Measurements from ENCODE around the gene RTF1.

DNA sequence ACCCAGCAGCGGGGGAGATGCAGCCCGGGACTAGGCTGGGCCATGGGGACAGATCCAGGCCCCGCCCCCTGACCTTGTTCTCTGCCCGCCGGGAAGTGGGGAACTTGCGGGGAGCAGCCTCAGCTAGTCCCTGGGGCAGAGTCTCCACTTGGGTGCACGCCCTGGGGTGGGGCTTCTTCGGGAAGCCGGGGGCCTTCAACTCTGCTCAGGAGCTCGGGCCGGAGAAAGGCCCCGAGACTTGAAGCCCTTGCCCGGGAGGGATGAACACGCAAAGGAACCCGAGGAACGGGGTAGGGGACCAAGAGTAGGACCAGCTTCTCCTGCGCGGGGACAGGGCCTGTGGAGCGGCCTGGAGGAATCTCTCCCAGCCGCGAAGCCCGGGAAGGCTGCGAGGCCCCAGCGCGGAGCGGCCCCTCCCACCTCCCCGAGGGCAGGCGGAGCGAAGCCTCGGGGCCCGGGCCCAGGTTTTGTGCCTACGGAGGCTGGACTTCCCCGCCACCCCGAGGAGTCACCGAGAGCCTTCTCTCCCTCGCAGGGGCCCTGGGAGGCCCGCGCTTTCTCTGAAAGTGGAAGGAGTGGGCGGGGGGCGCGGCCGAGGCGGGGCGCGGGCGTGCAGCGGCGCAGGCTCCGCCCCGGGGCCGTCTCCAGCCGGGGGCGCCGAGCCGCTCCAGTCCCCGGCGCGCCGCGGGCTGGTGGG lies 76.5 kb downstream of the RTF1 start, which contains the start of gene ITPKA:
- TF ChIP-seq GATA2 (IDR thresholded peaks at IDR 0.05; ENCODE audit: low read depth, low read length) (no peak), GATA3 (IDR thresholded peaks at IDR 0.05; ENCODE audit: low read depth, low read length) (no peak)

All from SH-SY5Y (cell line).